ENCODE measurements around the gene TSPAN9.

DNA sequence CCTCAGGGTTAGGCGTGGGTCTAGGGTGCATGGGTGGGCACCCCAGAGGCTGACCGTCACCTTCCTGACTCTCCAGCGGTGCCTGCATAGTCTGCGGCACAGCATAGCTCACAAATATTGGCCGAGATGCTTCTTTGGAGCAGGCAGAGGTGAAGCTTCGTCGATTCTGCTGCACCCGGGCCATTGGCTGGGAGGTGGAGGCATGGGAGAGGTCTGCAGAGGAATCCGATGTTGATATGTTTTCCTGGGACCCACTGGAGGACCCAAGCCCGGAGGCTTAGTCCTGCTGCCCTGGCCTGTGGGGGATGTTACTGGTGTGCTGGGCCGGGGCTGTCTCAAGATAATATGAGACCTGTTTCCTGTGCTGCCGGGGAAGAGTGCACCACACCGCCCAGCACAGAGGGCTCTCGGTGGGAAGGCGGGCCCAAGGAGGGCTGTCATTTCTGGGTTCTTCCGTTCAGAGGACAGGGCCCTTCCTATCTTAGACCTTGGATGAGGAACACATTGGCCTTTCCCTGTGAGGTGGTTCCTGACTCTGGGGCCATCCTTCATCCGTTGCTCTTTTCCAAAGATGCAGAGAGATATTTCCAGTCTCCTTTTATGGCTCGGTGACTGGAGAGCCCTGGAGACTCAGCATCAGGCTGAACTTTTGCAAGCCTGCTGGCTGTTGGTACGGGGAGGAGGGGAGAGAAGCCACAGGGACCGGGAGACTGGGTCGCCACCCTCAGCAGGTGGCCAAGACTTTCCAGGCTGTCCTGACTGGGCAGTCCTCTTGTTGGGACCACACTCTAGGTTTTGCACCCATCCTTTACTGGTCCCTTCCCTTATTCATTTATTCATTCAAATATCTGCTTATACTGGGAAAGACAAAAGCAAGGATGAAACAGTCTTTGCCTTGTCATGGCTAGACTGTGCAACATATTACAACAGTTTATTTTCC, 143.5 kb downstream of the TSPAN9 start:
- no peak for TF ChIP-seq CTCF (IDR thresholded peaks at IDR 0.05)
- TF ChIP-seq POLR2A (IDR thresholded peaks at IDR 0.05): no peak
